RKO (cell line): ENCODE results near the gene EPB41L5.

Experiments used
- DNase-seq: peaks from one replicate; pipeline ENCODE4 v3.0.0-alpha.2; 2016; ENCODE audit warnings: low spot score

EPB41L5 gene

GRCh38 chr2:120225549-120226065 lies 212.7 kb downstream of the EPB41L5 start:
- DNase-seq: no peak

- no peak for DNase-seq
These were observed 213.4 kb downstream of the EPB41L5 start for GRCh38 chr2:120226316-120226715.

DNA sequence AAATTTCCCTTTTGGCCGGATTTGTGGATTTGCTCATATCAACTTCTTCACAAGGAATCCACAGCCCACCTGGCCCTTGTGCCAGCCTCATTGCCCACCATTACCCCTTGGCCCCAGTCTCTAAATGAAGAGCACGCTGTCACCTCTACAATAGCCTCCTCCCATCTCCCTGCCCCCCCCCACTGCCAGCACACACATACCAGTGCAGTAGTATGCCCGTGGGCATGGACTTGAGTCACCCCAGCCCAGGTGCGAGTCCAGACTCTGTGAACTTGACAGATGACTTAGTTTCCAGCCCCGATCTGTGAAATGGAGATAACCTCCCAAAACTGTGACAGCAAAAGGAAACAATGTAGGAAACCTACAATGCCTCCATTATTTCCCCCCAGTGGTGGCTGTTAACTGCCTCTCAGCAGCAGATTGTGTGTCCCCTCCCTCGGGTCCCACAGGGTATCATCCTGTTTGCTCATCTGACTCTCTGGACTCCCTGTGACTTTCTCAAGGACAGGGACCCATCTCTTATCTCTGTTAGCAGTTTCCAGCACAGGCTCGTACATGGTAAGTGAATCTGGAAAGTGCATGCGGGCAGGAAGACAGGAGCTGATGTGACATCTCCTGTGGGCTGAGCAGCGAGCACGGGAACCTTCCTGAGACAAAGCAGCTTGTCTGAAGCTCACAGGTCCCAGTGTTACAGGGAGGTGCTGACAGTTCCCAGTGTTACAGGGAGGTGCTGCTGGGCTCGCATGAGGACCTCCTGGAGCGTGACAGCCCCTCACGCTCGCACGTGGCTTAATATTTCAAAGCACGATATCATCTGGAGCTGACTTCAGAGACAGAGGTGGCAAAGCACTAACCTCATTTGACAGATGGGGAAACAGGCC lies 214.5 kb downstream of the EPB41L5 start:
- no peak for DNase-seq

DNA sequence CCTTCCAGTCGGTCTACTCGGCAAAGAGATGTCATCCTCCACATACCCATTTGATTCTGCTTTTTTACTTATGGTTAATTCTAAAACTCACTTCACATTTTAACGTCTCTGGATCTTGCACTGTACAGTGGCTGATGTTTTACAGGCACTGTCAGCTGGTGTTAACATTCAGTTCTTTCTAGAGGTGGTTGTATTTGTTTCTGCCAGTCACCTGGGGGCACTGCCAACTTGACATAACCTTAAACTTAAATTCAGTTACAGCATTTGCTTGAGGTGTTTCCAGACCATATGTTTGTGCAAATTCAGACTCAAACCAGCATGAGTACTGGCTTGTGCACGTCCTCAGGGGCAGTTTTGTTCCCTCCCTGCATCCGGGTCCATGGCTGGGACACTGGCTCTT lies 215.6 kb downstream of the EPB41L5 start:
- DNase-seq: no peak
